ENCODE data around the gene ATG5.

ATG5 gene

GRCh38 chr6:106186714-106187113 lies 138.8 kb downstream of the ATG5 start:
- no peak for DNase-seq (ENCODE audit: low read depth, low spot score)
- in situ Hi-C loops (cut with HindIII; ENCODE audit: low sequenced_read_pairs): no loop called here
- H3K4me3 ChIP-seq (ENCODE audit: low read depth, low read length): no peak overlapping the region
- TF ChIP-seq, protein P1, sequence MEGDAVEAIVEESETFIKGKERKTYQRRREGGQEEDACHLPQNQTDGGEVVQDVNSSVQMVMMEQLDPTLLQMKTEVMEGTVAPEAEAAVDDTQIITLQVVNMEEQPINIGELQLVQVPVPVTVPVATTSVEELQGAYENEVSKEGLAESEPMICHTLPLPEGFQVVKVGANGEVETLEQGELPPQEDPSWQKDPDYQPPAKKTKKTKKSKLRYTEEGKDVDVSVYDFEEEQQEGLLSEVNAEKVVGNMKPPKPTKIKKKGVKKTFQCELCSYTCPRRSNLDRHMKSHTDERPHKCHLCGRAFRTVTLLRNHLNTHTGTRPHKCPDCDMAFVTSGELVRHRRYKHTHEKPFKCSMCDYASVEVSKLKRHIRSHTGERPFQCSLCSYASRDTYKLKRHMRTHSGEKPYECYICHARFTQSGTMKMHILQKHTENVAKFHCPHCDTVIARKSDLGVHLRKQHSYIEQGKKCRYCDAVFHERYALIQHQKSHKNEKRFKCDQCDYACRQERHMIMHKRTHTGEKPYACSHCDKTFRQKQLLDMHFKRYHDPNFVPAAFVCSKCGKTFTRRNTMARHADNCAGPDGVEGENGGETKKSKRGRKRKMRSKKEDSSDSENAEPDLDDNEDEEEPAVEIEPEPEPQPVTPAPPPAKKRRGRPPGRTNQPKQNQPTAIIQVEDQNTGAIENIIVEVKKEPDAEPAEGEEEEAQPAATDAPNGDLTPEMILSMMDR (IDR thresholded peaks at IDR 0.05; ENCODE audit: low read depth, low read length): no peak

GRCh38 chr6:106186172-106186571 lies 139.4 kb downstream of the ATG5 start:
- TF ChIP-seq, protein P1 (IDR thresholded peaks at IDR 0.05; ENCODE audit: low read depth, low read length): no peak
- H3K4me3 ChIP-seq (ENCODE audit: low read depth, low read length): no peak overlapping the region
- in situ Hi-C loops (cut with HindIII; ENCODE audit: low sequenced_read_pairs): no loop called here
- no peak for DNase-seq (ENCODE audit: low read depth, low spot score)

GRCh38 chr6:106185615-106186014 lies 139.9 kb downstream of the ATG5 start:
- no peak overlapping the region for H3K4me3 ChIP-seq (ENCODE audit: low read depth, low read length)
- DNase-seq (ENCODE audit: low read depth, low spot score): no peak
- in situ Hi-C loops (cut with HindIII; ENCODE audit: low sequenced_read_pairs): no loop called here
- TF ChIP-seq, protein P1 (IDR thresholded peaks at IDR 0.05; ENCODE audit: low read depth, low read length): no peak

- DNase-seq (ENCODE audit: low read depth, low spot score): no peak
- in situ Hi-C loops (cut with HindIII; ENCODE audit: low sequenced_read_pairs): no loop called here
- TF ChIP-seq, protein P1 (IDR thresholded peaks at IDR 0.05; ENCODE audit: low read depth, low read length): no peak
Measured at GRCh38 chr6:106184629-106185028, 140.9 kb downstream of the ATG5 start.

DNA sequence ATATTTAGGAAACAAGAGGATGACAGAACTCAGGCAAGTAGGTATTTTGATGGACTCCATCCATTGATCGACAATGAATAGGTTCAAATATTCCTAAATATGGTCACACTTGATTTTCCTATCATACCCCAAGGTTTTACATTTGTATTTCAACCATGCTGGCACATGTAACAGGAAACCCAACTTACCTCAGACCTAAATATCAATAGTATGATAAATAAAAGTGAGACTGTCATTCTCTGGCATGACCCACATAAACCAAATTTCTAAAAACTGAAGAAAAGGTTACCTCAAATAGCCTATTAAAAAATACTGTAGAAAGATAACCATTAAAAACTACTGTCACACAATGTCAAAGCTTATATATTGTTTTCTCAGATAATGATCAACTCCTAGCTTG lies 142.1 kb downstream of the ATG5 start:
- in situ Hi-C loops (cut with HindIII; ENCODE audit: low sequenced_read_pairs): no loop called here
- TF ChIP-seq, protein P1 (IDR thresholded peaks at IDR 0.05; ENCODE audit: low read depth, low read length): no peak
- DNase-seq (ENCODE audit: low read depth, low spot score): no peak
- H3K4me3 ChIP-seq (ENCODE audit: low read depth, low read length): no peak overlapping the region

More at GRCh38 chr6:106184629-106185028, 140.9 kb downstream of the ATG5 start:
- no peak overlapping the region for H3K4me3 ChIP-seq (ENCODE audit: low read depth, low read length)

GRCh38 chr6:106182455-106182854 lies 143.1 kb downstream of the ATG5 start:
- DNase-seq (ENCODE audit: low read depth, low spot score): no peak
- in situ Hi-C loops (cut with HindIII; ENCODE audit: low sequenced_read_pairs): no loop called here
- TF ChIP-seq, protein P1 (IDR thresholded peaks at IDR 0.05; ENCODE audit: low read depth, low read length): no peak
- H3K4me3 ChIP-seq (ENCODE audit: low read depth, low read length): no peak overlapping the region

Measured in astrocyte of the spinal cord (primary cell).